IMR-90 (cell line): ENCODE results near the gene SLC24A3. TPM values are rescaled to one million over a fixed set of nuclear protein-coding genes. Genes with fewer than 3 reads are reported as not detected.

ENCODE experiments used
- ATAC-seq: fragments of 200-7000 bp; cut with Tn5 transposase; 2 replicates; pipeline ENCODE4 v1.9.1; 2020; ENCODE audit warnings: low read depth, mild to moderate bottlenecking, moderate library complexity
- BruUV-seq: library from RNA; stranded (reverse); fragments of 400-500 nt; replicated peaks from 2 replicates; lab custom pipeline; 2021; lab: Mats Ljungman, UMichigan
- CTCF ChIA-PET: fragments of 300-600 bp; formaldehyde crosslinking; extraction: SDS; loops from one replicate; lab custom pipeline; 2021; ENCODE audit warnings: antibody characterized with exemption; lab: Yijun Ruan, JAX
- POLR2A ChIA-PET: fragments of 300-600 bp; sonication (Branson Sonifier 250); formaldehyde crosslinking; loops from one replicate; lab custom pipeline; 2022; ENCODE audit warnings: antibody characterized with exemption; ENCODE audit not compliant: unreplicated experiment; lab: Charles Lee
- DNase-seq: peaks from one replicate; pipeline ENCODE4 v3.0.0; 2013
- H2AFZ ChIP-seq: replicated peaks from 2 replicates; pipeline ENCODE3; 2013; ENCODE audit warnings: low read length, mild to moderate bottlenecking; ENCODE audit not compliant: poor library complexity
- H2AK5ac ChIP-seq: 2 replicates; pipeline ENCODE4 v1.6.1; 2013; ENCODE audit warnings: low read depth, low read length, inconsistent platforms
- H2AK9ac ChIP-seq: replicated peaks from 2 replicates; pipeline ENCODE3; 2013; ENCODE audit warnings: mild to moderate bottlenecking, low read depth, low read length, moderate library complexity; ENCODE audit not compliant: poor library complexity
- H2BK120ac ChIP-seq: 2 replicates; pipeline ENCODE4 v1.6.1; 2013; ENCODE audit warnings: low read depth, low read length, inconsistent platforms
- H2BK15ac ChIP-seq: 3 replicates; pipeline ENCODE4 v1.6.1; 2013; ENCODE audit warnings: low read depth, low read length, inconsistent platforms
- H2BK20ac ChIP-seq: 2 replicates; pipeline ENCODE4 v1.6.1; 2013; ENCODE audit warnings: low read depth, mild to moderate bottlenecking, inconsistent platforms, low read length, moderate library complexity
- H2BK5ac ChIP-seq: 2 replicates; pipeline ENCODE4 v1.6.1; 2013; ENCODE audit warnings: mild to moderate bottlenecking, low read depth, low read length, inconsistent platforms; ENCODE audit not compliant: poor library complexity, severe bottlenecking
- H3K14ac ChIP-seq: replicated peaks from 2 replicates; pipeline ENCODE4 v1.6.1; 2013; ENCODE audit warnings: low read depth, low read length, inconsistent platforms
- H3K18ac ChIP-seq: 2 replicates; pipeline ENCODE4 v1.6.1; 2013; ENCODE audit warnings: low read depth, low read length, control low read depth
- H3K23ac ChIP-seq: 2 replicates; pipeline ENCODE4 v1.6.1; 2013; ENCODE audit warnings: low read depth, low read length, inconsistent platforms
- H3K27ac ChIP-seq: 2 replicates; pipeline ENCODE4 v1.5.1; 2013; ENCODE audit warnings: mild to moderate bottlenecking, control low read depth, low read length; ENCODE audit not compliant: insufficient read depth
- H3K27me3 ChIP-seq: 2 replicates; pipeline ENCODE4 v1.6.1; 2013; ENCODE audit warnings: low read length; ENCODE audit not compliant: control insufficient read depth, insufficient read depth
- H3K36me3 ChIP-seq: 2 replicates; pipeline ENCODE4 v1.6.1; 2013; ENCODE audit warnings: low read length, mixed read lengths; ENCODE audit not compliant: control insufficient read depth, insufficient read depth
- H3K4ac ChIP-seq: 2 replicates; pipeline ENCODE4 v1.6.1; 2013; ENCODE audit warnings: low read depth, low read length, inconsistent platforms
- H3K4me1 ChIP-seq: 2 replicates; pipeline ENCODE4 v1.6.1; 2013; ENCODE audit warnings: low read length, mixed read lengths; ENCODE audit not compliant: control insufficient read depth, insufficient read depth
- H3K4me2 ChIP-seq: 2 replicates; pipeline ENCODE4 v1.6.1; 2013; ENCODE audit warnings: low read depth, mild to moderate bottlenecking, control low read depth, low read length, moderate library complexity
- H3K4me3 ChIP-seq: 2 replicates; pipeline ENCODE4 v1.5.1; 2013; ENCODE audit warnings: low read depth, mild to moderate bottlenecking, control low read depth, low read length, moderate library complexity; ENCODE audit not compliant: insufficient read depth
- H3K56ac ChIP-seq: 2 replicates; pipeline ENCODE4 v1.6.1; 2013; ENCODE audit warnings: low read length, inconsistent platforms; ENCODE audit not compliant: insufficient read depth; ENCODE audit errors: extremely low read depth
- H3K79me1 ChIP-seq, 2 experiments: 2 replicates each; pipeline ENCODE4 v1.6.1; 2013; ENCODE audit warnings: low read length in 2 of 2, inconsistent platforms in 1 of 2, low read depth in 1 of 2
- H3K9ac ChIP-seq: 2 replicates; pipeline ENCODE4 v1.6.1; 2013; ENCODE audit warnings: low read depth, low read length, control low read depth
- H3K9me1 ChIP-seq: 2 replicates; pipeline ENCODE4 v1.6.1; 2013; ENCODE audit warnings: low read length, inconsistent platforms; ENCODE audit not compliant: insufficient read depth
- H3K9me3 ChIP-seq: 2 replicates; pipeline ENCODE4 v1.6.1; 2013; ENCODE audit warnings: low read length; ENCODE audit not compliant: control insufficient read depth, insufficient read depth
- H4K20me1 ChIP-seq: 2 replicates; pipeline ENCODE4 v1.6.1; 2013; ENCODE audit warnings: low read length, inconsistent platforms; ENCODE audit not compliant: insufficient read depth
- H4K5ac ChIP-seq: 2 replicates; pipeline ENCODE4 v1.6.1; 2013; ENCODE audit warnings: mild to moderate bottlenecking, low read depth, low read length, control low read depth
- H4K8ac ChIP-seq, 2 experiments: 2 replicates each; pipeline ENCODE4 v1.6.1; 2013; ENCODE audit warnings: low read depth in 2 of 2, low read length in 2 of 2, control low read depth in 1 of 2, inconsistent platforms in 1 of 2
- H4K91ac ChIP-seq: 2 replicates; pipeline ENCODE4 v1.6.1; 2013; ENCODE audit warnings: low read depth, low read length, inconsistent platforms; ENCODE audit not compliant: insufficient read depth
- BHLHE40 ChIP-seq: fragments of 150-350 bp; IDR thresholded peaks from 2 replicates; pipeline ENCODE4 v1.6.1; 2016; ENCODE audit warnings: mild to moderate bottlenecking, low read depth, low read length
- FOS ChIP-seq: fragments of 150-350 bp; IDR thresholded peaks from 2 replicates; pipeline ENCODE4 v1.6.1; 2016; ENCODE audit warnings: low read depth, low read length
- MAZ ChIP-seq: IDR thresholded peaks from 2 replicates; pipeline ENCODE4 v1.6.1; 2012; ENCODE audit warnings: low read depth, mild to moderate bottlenecking, low read length, improper control_type of control experiment, moderate library complexity, borderline replicate concordance
- RAD21 ChIP-seq: IDR thresholded peaks from 2 replicates; pipeline ENCODE4 v1.6.1; 2012; ENCODE audit warnings: low read length, improper control_type of control experiment
- RCOR1 ChIP-seq: IDR thresholded peaks from 2 replicates; pipeline ENCODE4 v1.6.1; 2012; ENCODE audit warnings: mild to moderate bottlenecking, low read length, improper control_type of control experiment; ENCODE audit not compliant: insufficient replicate concordance
- RFX5 ChIP-seq: IDR thresholded peaks from 2 replicates; pipeline ENCODE4 v1.8.0; 2012; ENCODE audit warnings: low read depth, mild to moderate bottlenecking, low read length, moderate library complexity
- WGBS, 2 experiments: methylation state at CpG; one replicate each; pipeline versions ENCODE4 v1.1.5 to v1.1.7; 2013; ENCODE audit warnings: missing lambda C conversion rate in 2 of 2; ENCODE audit not compliant: insufficient read length in 1 of 2; ENCODE audit errors: extremely low coverage in 2 of 2; 5-methylcytosine and 5-hydroxymethylcytosine counted together
- dilution Hi-C: fragments of 300-500 bp; cut with HindIII; formaldehyde crosslinking; loops from one replicate; pipeline ENCODE4 v1.14.3; 2018; ENCODE audit warnings: low sequenced_read_pairs; ENCODE audit not compliant: unreplicated experiment
- in situ Hi-C: fragments of 300-500 bp; cut with MboI; formaldehyde crosslinking; loops from 3 replicates; pipeline ENCODE4 v1.14.3; 2019; ENCODE audit warnings: low sequenced_read_pairs, inconsistent platforms, mixed read lengths
- intact Hi-C: fragments of 100-400 bp; cut with micrococcal nuclease; formaldehyde crosslinking; loops from 2 replicates; pipeline ENCODE4 v1.10.0; 2022
- polyA plus RNA-seq, 3 experiments: library from polyadenylated mRNA; depleted of rRNA; stranded (reverse); fragments of >200 nt; gene quantifications; 2 replicates each; pipeline ENCODE4 v1.2.3, GENCODE V29; 2012; ENCODE audit warnings: low replicate concordance in 1 of 3
- total RNA-seq: library from RNA; depleted of rRNA; stranded (reverse); fragments of >200 nt; gene quantifications from 2 replicates; pipeline ENCODE4 v1.2.3, GENCODE V29; 2012

Gene SLC24A3
- total and polyA plus RNA-seq, 2 of the 4 experiments (the other 2 are of a cell fraction): not detected

GRCh38 chr20:19725373-19725772 is 512.9 kb downstream of the SLC24A3 start:
- no peak overlapping the region for H3K9ac ChIP-seq
- no peak overlapping the region for H3K18ac ChIP-seq
- no peaks in the 10 kb centered on the region for H3K9me3 ChIP-seq
- intact Hi-C loops (no loop called here), dilution Hi-C loops (no loop called here), in situ Hi-C loops (no loop called here)
- no peak overlapping the region for H4K91ac ChIP-seq
- peaks cover 12% of the 10 kb centered on the region for H3K27me3 ChIP-seq
- H3K4ac ChIP-seq: no peak overlapping the region
- WGBS, 2 experiments: no CpG with 5 or more reads among the region's 4 CpGs
- H4K8ac ChIP-seq: no peak overlapping the region
- no peak overlapping the region for H2BK15ac ChIP-seq
- no peak for ATAC-seq
- no TSS peak for BruUV-seq
- H3K4me3 ChIP-seq: no peak overlapping the region
- ChIA-PET POLR2A (no interaction called here), CTCF (no interaction called here)
- no peak overlapping the region for H2BK5ac ChIP-seq
- no peak overlapping the region for H2BK20ac ChIP-seq
- H4K20me1 ChIP-seq: no peaks in the 10 kb centered on the region
- H3K4me1 ChIP-seq: no peaks in the 10 kb centered on the region
- no peak overlapping the region for H3K23ac ChIP-seq
- no peak overlapping the region for H4K5ac ChIP-seq
- H2AFZ ChIP-seq: no peak overlapping the region
- TF ChIP-seq RCOR1: no peak
- no peak for TF ChIP-seq RFX5
- no peak for TF ChIP-seq BHLHE40
- no peak for TF ChIP-seq RAD21
- TF ChIP-seq MAZ: no peak
- no peak for TF ChIP-seq FOS
- no peak for DNase-seq
- no peaks in the 10 kb centered on the region for H3K9me1 ChIP-seq
- H3K79me1 ChIP-seq: no peaks in the 10 kb centered on the region
- H2AK9ac ChIP-seq: no peak overlapping the region
- no peak overlapping the region for H3K27ac ChIP-seq
- no peak overlapping the region for H3K4me2 ChIP-seq
- H2AK5ac ChIP-seq: no peak overlapping the region
- no peak overlapping the region for H2BK120ac ChIP-seq
- H3K14ac ChIP-seq: no peak overlapping the region
- no peaks in the 10 kb centered on the region for H3K36me3 ChIP-seq
- H3K56ac ChIP-seq: no peak overlapping the region
